HG02938 (cell line): Measurements from ENCODE around the gene IGF2R.
"Not testable (repeated sequence)": the region's sequence is repeated elsewhere in the genome, so short reads cannot be mapped to it uniquely, and the experiment has no call there.

Source experiments
- ATAC-seq: cut with Tn5 transposase; IDR thresholded peaks from one replicate; pipeline ENCODE4 v1.9.1; 2021; ENCODE audit warnings: mild to moderate bottlenecking, moderate library complexity; ENCODE audit not compliant: unreplicated experiment

The IGF2R gene

DNA sequence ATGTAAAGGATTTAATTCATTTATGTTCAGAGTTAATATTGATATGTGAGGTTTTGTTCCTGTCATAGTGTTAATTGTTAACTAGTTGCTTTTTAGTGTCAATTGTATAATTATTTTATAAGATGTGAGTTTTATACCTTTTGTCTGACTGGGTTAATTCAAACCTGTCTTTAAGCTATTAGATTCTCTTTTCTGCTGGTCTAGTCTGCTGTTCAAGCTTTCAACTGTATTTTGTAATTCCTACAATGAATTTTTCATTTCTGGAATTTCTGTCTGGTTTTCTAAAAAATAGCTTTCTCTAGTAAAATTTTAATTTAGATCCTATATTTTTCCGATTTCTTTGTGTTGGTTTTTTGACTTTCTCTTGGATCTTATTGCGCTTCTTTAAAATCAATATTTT lies 26.5 kb downstream of the IGF2R start:
- ATAC-seq, result no peak

DNA sequence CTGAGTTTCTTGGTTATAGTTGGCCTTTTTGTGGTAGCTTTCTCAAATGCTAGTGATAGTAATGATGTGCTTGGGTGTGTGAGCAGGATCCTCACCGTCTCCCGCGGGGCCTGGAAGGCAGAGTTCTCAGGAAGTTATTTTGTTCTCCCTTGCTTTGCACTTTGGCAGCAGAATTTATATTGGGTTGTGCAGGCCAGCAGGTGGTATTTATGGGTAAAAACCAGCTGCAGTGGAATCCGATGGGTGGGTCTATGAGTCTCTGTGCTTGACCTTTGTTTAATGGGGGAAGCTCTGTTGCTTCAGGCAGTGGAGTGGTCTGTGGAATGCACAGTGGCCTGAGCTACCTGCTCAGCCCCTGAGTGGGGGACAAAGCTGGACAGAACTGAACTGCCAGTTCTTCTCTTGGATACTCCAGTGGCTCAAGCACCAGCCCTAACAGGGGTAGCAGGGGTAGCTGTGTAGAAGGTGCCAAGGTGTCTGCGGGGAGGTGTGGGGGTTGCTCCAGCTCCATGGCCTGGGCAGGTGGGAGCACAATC lies 27.3 kb downstream of the IGF2R start:
- ATAC-seq, result no peak

DNA sequence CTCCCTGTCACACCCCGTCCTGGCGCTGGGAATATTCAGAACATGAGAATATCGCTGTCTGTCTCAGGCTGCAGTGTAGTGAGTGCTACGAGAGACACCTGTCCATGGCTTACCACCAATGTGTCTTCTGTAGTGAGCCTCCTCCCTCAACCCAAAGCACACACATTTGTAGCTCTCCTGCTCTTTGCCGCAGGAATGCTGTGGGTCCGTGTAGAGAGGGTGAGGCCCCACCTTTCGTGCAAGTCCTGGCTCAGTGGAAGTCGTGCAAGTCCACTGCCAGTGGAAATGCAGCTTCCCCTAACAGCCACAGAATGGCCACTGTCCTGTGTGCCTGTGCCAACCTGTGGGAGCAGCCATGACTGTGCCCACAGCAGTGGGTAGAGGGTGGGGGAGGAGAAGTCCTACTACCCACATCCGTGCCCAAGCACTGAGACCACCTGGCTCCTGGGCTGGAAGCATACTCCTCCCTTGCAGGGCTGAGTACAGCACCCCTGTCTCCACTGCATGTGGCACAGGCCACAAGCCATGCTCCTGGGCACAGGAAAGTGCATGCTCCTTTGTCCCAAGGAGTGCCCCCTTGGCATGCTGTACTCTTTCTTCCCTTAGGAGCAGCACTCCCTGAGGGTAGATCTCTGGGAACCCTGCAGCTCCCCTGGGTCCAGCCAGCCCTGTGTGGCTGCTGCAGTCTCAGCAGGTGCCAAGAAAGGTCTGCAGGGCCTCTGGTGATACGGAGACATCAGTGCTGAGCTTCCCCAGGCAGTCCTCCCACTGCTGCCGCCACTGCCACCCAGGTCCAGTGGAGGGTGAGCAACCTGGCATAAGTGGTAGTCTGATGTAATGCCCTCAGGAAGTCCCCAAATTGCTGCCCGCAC lies 28.0 kb downstream of the IGF2R start:
- no peak for ATAC-seq

DNA sequence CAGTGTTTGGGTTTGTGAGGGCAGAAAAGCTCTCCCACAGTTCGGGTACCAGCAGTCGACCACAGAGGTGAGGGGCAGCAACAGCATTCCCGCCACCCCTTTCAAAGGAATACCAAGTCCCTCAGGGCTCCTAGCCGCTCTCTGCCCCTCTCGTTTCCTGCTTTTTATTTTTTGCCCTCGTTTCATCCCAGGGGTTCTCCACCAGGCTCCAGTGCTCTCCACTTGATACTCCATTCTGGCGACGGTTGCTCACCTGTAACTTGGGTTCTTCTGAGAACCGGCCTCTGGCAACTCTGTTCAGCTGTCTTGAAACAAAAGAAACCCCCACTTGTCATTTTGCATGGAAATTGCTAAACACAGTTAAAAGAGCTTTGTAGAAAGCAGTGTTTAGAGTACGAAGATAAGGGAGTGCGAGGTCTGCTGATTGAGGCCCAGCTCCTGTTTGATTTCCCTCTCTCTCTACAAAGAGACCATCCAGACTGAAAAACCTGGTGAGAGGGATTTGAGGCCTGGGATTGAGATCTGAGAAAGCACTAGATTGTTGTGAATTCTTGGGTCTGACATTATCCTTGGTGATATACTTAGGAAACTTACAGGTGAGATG lies 28.7 kb downstream of the IGF2R start:
- ATAC-seq, result no peak

DNA sequence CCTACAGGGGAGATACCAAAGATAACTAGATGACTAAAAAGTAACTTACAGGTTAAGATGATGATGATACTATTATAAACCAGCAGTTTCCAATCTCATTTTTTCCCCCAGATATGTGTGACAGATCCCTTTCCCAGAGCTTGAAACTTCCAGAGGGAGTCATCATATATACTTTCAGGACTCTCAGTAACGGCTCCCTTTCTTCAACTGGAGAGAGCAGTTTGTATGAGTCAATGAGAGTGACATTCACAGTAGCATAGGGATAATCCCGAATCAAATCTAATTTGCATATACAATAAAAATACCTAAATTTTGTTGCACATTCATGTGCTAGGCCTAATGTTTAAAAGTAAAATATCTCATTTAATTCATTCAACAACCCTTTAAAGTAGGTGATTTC lies 29.7 kb downstream of the IGF2R start:
- ATAC-seq, result no peak

DNA sequence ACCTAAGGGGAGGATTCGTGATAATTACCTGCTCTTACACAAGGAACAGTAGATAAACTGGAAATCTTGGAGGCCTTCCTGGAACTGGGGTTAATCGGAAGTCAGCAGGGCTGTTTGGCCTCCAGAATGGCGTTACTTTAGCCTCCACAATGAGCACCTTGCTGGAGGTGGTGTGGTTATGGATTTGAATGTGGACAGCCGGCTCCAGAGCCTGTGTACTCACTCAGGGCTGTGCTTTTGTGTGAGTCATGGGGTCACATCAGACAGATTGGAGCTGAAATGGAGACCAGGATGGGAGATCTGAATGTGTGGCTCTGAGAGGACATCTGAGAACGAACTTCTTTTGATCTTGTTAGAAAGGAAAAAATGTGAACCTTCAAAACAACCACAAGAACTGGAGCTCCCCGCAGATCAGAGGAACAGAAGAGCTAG lies 30.4 kb downstream of the IGF2R start:
- no peak for ATAC-seq

DNA sequence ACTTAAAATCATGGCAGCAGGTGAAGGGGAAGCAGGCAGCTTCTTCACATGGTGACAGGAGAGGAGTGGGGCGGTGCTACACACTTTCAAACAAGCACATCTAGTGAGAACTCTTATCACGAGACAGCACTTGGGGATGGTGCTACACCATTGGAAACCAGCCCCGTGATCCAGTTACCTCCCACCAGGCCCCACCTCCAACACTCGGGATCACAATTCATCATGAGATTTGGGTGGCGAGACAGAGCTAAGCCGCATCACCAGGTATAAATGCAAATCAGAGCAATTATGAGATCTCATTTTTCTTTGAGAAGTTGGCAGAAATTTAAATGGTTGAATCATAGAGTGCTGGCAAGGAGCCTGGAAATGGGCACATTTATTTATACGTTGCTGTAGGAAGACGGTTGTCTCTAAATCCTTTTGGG lies 31.4 kb downstream of the IGF2R start:
- no peak for ATAC-seq

DNA sequence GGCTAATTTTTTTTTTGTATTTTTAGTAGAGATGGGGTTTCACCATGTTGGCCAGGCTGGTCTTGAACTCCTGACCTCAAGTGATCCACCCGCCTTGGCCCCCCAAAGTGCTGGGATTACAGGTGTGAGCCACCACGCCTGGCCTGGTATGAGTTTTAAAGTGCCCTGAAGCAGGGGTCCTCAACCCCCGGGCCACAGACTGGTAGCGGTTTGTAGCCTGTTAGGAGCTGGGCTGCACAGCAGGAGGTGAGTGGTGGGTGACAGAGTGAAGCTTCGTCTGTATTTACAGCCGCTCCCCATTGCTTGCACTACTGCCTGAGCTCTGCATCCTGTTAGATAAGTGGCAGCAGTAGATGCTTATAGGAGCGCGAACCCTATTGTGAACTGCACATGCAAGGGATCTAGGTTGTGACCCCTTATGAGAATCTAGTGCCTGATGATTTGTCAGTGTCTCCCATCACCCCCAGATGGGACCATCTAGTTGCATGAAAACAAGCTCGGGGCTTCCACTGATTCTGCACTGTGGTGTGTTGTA lies 32.1 kb downstream of the IGF2R start:
- ATAC-seq, result not testable (repeated sequence)

DNA sequence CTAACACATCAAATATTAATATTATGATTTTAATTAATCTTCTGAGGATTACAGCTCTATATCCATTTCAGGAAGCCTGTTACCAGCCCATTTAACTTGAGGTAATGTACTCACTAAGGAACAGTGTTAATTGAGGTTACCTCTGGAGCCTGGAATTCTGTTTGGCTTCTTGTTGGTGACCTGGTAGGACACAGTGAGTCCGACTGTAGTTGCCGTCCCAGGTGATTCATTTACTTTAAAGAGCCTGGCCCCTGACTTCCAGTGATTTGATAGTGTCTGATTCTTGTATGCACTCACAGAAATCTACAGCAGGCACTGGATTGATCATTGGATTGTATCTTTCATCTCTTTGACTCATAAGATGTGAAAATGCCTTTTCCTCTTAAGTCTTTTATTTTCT lies 34.0 kb downstream of the IGF2R start:
- ATAC-seq, result no peak

DNA sequence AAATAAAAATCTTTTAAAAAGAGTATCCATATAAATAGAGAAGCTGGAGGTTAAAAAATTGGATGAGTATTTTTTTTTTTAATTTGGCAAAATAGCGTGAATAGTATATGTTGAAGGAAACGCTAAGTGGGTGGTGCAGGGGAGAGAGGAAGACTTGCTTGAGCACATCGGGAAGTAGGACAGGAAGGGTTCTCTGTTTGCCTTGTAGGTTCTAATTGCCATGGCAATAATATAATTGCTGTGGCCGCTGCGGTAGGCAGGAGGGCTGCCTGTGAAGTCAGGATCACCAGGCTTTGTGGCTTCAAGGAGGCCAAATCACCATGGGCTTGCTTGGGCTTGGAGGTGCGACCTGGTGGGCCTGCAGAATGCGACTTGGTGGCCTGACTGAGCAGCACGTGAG lies 35.1 kb downstream of the IGF2R start:
- ATAC-seq, result no peak

DNA sequence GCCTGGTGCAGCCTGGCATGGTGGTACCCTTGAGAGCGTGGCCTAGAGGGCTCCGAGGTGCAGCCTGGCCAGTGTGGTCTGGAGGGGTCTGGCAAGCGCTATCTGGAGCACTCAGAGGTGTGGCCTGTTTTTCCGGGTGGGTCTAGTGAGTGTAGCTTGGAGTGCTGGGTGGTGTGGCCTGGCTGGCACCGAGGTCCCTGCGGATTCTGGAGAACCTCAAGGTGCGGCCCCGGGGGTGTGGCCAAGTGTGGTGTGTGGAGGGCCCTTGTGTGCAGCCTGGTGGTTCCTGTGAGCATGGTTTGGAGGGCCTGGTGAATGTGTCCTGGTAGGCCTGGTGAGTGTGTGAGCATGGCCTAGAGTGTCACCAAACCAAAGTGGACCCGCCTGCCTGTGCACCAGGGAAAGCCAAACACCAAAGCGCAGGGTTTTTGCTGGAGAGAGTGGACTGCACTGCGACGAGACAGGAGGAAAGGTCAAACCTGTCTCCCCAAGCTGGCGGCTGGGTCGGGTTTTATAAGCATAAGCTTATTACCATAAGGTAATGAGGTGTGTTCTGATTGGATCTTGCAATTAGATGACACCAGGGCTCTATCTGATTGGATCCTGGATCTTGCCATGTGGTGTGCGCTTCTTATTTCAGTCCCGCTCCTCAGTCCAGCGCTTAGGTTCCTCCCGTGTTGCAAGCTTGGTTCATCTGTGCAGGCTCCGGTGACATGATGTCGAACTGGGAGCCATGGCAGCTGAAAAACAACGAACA lies 35.7 kb downstream of the IGF2R start:
- no peak for ATAC-seq

DNA sequence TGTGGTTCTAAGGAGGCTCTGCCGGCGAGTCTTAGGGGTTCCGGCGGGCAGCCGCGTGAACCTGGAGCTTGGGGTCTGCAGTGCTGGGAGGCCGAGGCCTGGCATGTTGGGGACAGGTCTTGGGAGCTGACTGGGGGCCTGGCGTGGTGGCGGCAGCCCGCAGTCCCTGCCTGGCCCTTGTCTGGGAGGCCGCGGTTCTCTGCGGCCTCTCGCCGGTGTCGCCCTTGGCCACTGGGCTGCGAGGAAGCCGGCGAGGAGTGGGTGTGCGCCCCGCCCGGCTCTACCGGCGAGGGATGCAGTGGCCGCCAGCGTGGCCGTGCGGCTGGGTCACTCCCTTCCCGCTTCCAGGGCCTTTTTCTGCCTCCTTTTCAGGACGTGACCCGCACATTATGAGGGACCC lies 36.3 kb downstream of the IGF2R start:
- ATAC-seq, result no peak

DNA sequence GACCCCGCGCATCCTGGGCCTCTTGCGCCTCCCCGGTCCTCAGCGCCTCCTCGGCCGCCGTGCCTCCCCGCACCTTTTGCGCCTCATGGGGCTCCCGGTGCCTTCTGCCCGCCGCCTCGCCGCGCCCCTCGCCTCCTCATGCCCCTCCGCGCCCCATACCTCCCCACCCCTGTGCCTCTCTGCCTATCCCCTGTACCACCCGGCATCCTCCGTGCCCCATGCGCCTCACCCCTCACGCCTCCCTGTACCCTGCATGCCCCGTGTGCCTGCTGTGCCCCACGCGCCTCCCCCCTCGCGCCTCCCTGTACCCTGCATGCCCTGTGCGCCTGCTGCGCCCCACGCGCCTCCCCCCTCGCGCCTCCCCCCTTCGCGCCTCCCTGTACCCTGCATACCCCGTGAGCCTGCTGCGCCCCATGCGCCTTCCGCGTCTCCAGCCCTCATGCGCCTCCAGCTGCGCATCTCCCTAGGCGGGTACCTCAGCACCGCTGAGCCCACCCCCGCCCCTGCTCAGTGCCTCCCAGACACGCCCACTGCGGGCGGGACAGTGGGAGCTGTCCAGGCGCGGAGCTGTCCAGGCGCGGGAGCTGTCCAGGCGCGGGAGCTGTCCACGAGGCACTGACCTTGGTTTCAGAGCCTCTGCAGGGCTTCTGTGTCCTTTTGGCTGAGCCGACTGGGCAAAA lies 37.1 kb downstream of the IGF2R start:
- ATAC-seq, result no peak

DNA sequence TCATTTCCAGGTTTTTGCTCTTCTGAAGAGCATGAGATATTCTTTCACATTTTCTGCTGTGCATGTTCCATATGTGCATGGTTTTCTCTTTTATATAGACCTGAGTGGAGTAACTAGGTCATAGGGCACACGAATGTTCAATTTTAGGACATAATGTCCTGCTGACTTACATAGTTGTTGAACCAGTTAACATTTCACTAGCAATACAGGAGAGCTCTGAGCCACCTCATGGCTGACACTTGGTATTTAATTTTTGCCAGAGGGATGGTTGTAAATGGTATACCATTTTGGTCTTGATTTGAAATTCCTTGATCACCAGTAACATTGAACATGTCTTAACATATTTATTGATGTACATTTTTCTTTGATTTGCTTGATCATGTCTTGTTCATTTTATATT lies 38.3 kb downstream of the IGF2R start:
- ATAC-seq, result no peak

DNA sequence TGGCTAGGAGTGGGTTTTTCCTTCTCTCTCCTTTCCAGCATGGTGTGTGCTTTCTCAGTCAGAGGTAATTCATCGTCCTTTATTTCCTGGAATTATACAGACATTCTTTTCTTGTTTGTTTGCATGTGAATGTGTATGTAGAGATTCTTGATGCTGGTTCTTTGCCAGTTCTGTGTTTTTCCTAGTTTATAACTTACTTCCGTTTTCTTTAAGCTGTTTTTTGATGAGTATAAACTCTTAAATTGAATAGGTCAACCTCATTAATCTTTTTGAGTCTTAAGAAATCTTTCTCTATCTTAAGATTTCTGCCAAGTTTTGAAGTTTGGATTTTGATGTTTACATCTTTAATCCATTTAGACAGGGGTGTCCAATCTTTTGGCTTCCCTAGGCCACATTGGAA lies 38.7 kb downstream of the IGF2R start:
- no peak for ATAC-seq

DNA sequence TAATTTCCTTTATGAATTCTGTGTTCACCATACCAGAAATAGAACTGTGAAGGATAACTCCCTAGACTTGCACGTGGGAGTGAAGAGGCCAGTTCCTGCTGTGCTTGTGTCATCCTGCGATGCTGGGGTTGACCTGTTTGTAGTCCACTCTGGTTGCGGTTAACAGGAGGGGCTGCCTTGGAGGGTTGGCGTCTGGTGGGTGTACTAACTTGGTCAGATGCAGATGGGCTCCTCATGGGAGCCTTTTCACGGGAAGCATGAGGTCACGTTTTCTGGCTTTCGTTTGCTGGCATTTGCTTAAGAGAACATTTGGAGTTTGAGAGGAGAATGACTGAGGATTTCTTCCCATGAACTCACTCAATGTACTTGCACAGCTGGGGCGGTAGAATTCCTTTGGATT lies 41.2 kb downstream of the IGF2R start:
- ATAC-seq, result no peak

DNA sequence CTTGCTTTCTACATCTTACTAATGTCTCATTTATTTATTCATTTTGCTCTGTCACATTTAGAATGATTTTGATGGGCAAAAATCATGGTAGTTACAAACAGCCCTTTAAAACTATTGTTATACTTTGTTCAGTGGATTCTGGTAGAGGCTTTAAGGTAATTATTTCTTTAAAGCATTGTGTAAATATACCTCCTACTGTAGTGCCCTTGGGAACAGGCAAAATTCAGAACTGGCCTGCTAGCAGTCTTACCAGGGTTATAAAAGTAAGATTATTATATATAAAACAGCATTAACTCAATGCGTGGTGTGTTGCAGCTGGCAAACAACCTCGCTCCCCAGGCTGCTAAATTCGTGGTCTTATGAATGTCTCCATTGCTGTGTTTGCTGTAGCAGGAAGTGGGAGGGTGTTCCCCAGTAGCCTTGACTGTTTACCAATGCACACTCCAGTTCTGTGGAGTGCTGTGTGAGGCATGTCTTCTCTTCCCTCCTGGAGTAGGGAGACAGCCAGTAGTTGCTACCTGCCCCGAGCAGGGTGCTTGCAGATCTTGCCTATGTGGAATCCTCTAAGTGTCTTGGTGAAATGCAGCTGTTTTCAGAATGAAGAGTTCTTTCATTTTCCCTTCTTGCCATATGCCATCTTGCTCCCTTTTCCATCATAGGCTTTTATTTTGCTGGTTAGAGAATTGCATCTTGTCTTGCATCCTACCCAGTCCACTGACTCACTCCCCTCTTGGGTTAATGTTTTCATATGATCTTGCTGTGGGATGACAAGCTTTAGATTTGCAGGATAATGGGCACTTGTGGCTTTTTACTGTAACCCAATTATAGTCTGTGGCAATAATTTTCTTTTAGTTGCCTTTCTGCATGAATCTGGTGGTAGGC lies 45.3 kb downstream of the IGF2R start:
- ATAC-seq, result no peak

DNA sequence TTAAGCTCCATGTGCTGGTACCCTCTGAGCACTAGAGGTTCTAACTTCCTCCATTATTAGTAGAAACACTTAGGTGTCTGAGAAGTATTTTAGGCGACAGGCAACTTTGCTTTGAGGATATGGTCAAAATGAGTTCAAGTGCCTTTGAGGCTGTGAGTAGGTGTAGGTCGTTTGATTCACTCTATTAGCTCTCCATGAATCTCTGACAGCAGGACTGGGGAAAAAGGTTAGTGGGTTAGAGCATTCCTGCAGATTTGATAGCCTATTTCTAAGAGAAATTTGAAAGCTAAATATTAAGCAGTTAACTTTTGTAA lies 45.9 kb downstream of the IGF2R start:
- no peak for ATAC-seq

DNA sequence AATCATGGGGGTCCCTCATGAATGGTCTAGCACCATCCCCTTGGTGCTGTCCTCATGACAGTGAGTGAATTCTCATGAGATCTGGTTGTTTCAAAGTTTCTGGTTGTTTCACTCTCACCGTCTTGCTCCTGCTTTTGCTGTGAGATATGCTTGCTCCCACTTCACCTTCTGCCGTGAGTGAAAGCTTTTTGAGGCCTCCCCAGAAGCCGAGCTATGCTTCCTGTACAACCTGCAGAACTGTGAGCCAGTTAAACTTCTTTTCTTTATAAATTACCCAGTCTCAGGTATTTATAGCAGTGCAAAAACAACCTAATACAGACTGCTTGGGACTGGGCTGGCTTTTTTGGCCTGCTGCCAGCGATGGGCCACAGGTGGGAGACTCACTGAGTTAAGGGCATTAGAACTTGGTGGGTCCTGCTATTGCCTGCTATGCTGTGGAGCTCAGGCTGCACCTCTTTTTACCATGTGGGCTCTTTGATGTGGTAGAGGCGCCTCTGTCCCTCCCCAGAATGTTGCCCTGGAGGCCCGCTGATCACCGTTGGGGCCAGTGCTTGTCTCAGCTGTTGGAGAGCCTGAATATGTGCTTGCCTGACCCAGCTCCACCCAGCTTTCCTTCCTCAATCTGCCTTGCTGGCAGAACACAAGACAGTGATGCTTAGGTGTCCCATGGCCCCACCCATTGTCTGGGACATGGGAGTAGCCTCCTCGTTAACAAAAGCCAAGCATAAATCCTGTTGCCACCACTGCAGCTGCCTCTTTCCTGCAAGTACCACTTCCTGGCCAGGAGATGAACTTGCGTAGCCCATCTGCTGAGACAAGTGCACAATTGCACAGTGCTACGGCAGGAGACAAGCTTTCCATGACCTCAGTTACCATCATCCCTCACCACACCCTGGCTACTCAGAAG lies 47.1 kb downstream of the IGF2R start:
- no peak for ATAC-seq
